MM.1S (cell line): ENCODE measurements around the gene MIGA2.

Experiments used
- CTCF ChIP-seq: fragments of 300-600 bp; sonication (generic); IDR thresholded peaks from 2 replicates; pipeline ENCODE4 v1.5.1; 2016; ENCODE audit warnings: antibody characterized with exemption, low read length, mixed read lengths
- EZH2 ChIP-seq: fragments of 300-600 bp; sonication (generic); optimal IDR thresholded peaks from 2 replicates; pipeline ENCODE3; 2017; ENCODE audit warnings: low read depth, mild to moderate bottlenecking, antibody characterized with exemption, low read length, mixed read lengths
- EZH2phosphoT487 ChIP-seq: fragments of 300-600 bp; sonication (generic); IDR thresholded peaks from 2 replicates; pipeline ENCODE4 v1.6.1; 2018; ENCODE audit warnings: antibody characterized with exemption, low read length

DNA sequence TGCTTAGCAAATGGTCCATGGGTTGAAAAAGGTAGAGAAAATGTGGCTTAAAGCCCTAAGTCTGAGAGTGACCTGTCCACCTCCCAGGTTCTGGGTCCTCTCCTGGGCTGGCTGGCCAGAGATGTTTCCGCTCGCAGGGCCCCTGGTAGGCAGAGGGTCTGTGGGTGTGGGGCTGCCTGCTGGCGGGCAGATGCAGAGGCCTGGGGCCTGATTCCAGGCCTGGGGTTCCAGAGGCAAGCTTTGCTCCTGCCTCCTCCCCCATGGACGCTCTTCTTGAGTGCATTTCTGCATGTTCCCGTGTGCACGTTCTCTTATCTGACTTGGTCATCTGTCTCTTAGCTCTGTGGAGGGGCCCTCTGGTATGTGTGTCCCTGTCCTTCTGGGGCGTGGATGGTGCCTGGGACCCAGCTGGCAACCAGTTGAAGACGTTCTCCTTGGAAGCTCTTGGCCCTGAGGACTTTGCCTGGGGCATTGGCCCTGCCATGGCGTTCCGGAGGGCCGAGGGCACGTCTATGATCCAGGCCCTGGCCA is 3.8 kb downstream of the MIGA2 start:
- TF ChIP-seq CTCF: no peak
- no peak for TF ChIP-seq EZH2
- TF ChIP-seq EZH2phosphoT487: no peak
